Mesothelial cell of epicardium (in vitro differentiated cells): ENCODE measurements around the gene SPATA45. TPM values are rescaled to one million over a fixed set of nuclear protein-coding genes. Genes with fewer than 3 reads are reported as not detected.
"Not testable (repeated sequence)": the region's sequence is repeated elsewhere in the genome, so short reads cannot be mapped to it uniquely, and the experiment has no call there.

Source experiments
- DNase-seq, 2 experiments: peaks; one replicate each; pipeline ENCODE4 v3.0.0; 2021; ENCODE audit warnings: low spot score in 2 of 2; ENCODE audit not compliant: unreplicated experiment in 2 of 2
- H3K27ac Mint-ChIP-seq: 2 replicates; pipeline ENCODE4 v1.8.0; 2021; ENCODE audit warnings: mixed read lengths
- H3K27me3 Mint-ChIP-seq: 2 replicates; pipeline ENCODE4 v1.8.0; 2021; ENCODE audit warnings: low read depth, mixed read lengths
- H3K36me3 Mint-ChIP-seq: 2 replicates; pipeline ENCODE4 v1.8.0; 2021; ENCODE audit warnings: mixed read lengths
- H3K4me1 Mint-ChIP-seq: 2 replicates; pipeline ENCODE4 v1.8.0; 2021; ENCODE audit warnings: mixed read lengths
- H3K4me3 Mint-ChIP-seq: 2 replicates; pipeline ENCODE4 v1.8.0; 2021; ENCODE audit warnings: mild to moderate bottlenecking, moderate library complexity, mixed read lengths
- H3K9me3 Mint-ChIP-seq: 2 replicates; pipeline ENCODE4 v1.8.0; 2021; ENCODE audit warnings: mixed read lengths
- CTCF ChIP-seq: fragments of 200-600 bp; sonication (generic); IDR thresholded peaks from one replicate; pipeline ENCODE4 v1.5.0; 2021; ENCODE audit warnings: antibody characterized with exemption; ENCODE audit not compliant: unreplicated experiment
- total RNA-seq: library from RNA; stranded (reverse); gene quantifications from 3 replicates; pipeline ENCODE4 v1.2.1, GENCODE V29; 2021

Gene SPATA45
- total RNA-seq, 1 donor from 2014 or later: 0.65 TPM

GRCh38 chr1:212838145-212838544 is 9.3 kb downstream of the SPATA45 start:
- Mint-ChIP-seq H3K36me3 (no peaks in the 10 kb centered on the region), H3K27ac (no peak overlapping the region), H3K4me3 (no peak overlapping the region), H3K4me1 (no peaks in the 10 kb centered on the region), H3K9me3 (no peaks in the 10 kb centered on the region), H3K27me3 (no peaks in the 10 kb centered on the region)
- no peak for TF ChIP-seq CTCF
- DNase-seq: no peak

- H3K27ac Mint-ChIP-seq: peak overlapping the region; percentile 43
- not testable (repeated sequence) for H3K9me3 Mint-ChIP-seq, DNase-seq, H3K27me3 Mint-ChIP-seq, H3K4me3 Mint-ChIP-seq, H3K36me3 Mint-ChIP-seq, H3K4me1 Mint-ChIP-seq
Measured at GRCh38 chr1:212833211-212834207, 13.9 kb downstream of the SPATA45 start.

DNA sequence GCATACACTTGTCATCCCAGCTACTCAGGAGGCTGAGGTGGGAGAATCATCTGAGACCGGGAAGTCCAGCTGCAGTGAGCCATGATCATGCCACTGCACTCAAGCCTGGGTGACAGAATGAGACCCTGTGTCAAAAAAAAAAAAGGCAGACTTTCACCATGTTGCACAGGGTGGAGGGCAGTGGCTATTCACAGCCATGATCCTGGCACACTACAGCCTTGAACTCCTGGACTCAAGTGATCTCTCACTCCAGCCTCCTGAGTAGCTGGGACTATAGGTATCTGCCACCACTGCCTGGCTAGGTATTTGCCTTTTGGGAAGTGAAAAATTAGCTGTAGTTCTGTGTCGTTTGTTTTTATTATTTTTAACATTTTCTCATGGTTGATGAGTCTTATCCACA is 19.1 kb downstream of the SPATA45 start:
- no peak overlapping the region for H3K27ac Mint-ChIP-seq
- peaks cover 15% of the 10 kb centered on the region for H3K36me3 Mint-ChIP-seq
- H3K27me3 Mint-ChIP-seq: no peaks in the 10 kb centered on the region
- no peak for TF ChIP-seq CTCF
- peaks cover 21% of the 10 kb centered on the region for H3K9me3 Mint-ChIP-seq
- DNase-seq: no peak
- H3K4me1 Mint-ChIP-seq: no peaks in the 10 kb centered on the region
- H3K4me3 Mint-ChIP-seq: no peak overlapping the region

- Mint-ChIP-seq H3K4me1 (no peaks in the 10 kb centered on the region), H3K36me3 (peaks cover 15% of the 10 kb centered on the region), H3K9me3 (peaks cover 21% of the 10 kb centered on the region), H3K4me3 (no peak overlapping the region), H3K27me3 (no peaks in the 10 kb centered on the region), H3K27ac (no peak overlapping the region)
- no peak for DNase-seq
- TF ChIP-seq CTCF: no peak
Measured at GRCh38 chr1:212827831-212828278, 19.6 kb downstream of the SPATA45 start.

DNA sequence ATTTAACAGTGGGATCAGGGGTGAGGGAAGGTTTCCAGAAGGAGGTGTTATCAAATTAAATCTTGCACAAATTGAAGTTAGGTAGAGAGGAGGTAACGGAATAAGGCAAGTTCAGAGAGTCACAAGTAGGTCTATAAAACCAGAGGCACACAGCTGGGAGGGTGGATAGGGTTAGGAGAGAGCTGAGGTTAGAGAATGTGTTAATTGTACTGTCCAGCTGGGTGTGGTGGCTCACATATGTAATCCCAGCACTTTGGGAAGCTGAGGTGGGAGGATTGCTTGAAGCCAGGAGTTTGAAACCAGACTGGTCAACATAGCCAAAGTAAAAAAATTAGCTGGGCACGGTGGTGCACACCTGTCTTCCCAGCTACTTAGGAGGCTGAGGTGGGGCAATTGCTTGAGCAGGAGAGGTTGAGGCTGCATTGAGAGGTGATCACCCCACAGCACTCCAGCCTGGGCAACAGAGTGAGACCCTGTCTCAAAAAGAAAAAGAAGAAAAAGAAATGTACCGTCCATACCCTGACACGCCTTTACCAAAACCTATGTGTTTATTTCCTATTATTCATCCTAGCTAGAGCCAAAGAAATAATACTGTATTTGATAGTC is 20.2 kb downstream of the SPATA45 start:
- H3K36me3 Mint-ChIP-seq: peaks cover 15% of the 10 kb centered on the region
- no peak for TF ChIP-seq CTCF
- no peak overlapping the region for H3K27ac Mint-ChIP-seq
- H3K27me3 Mint-ChIP-seq: no peaks in the 10 kb centered on the region
- DNase-seq: no peak
- H3K4me1 Mint-ChIP-seq: no peaks in the 10 kb centered on the region
- H3K4me3 Mint-ChIP-seq: no peak overlapping the region
- H3K9me3 Mint-ChIP-seq: peaks cover 21% of the 10 kb centered on the region
